ENCODE results near the gene ISYNA1.

The ISYNA1 gene

GRCh38 chr19:18386543-18387271 is 51.2 kb downstream of the ISYNA1 start:
- peak overlapping the region; percentile 74 for H3K4me3 ChIP-seq (ENCODE audit: low read depth, low read length)
- no peak for TF ChIP-seq CTCF (IDR thresholded peaks at IDR 0.05; ENCODE audit: low read depth, low read length)

GRCh38 chr19:18385675-18386542 is 52.0 kb downstream of the ISYNA1 start, which contains the start of gene GDF15:
TSS of gene GDF15 (plus strand) at chr19:18386158. CDS start at chr19:18386190, 32 bp downstream.
- TF ChIP-seq CTCF (IDR thresholded peaks at IDR 0.05; ENCODE audit: low read depth, low read length): peak; percentile 77
- H3K4me3 ChIP-seq (ENCODE audit: low read depth, low read length): peak within 1 kb of the TSS; percentile 74

- no peak overlapping the region for H3K4me3 ChIP-seq (ENCODE audit: low read depth, low read length)
- no peak for TF ChIP-seq CTCF (IDR thresholded peaks at IDR 0.05; ENCODE audit: low read depth, low read length)
These were observed 52.6 kb downstream of the ISYNA1 start for GRCh38 chr19:18385359-18385674.

GRCh38 chr19:18384775-18385174 is 53.2 kb downstream of the ISYNA1 start:
- TF ChIP-seq CTCF (IDR thresholded peaks at IDR 0.05; ENCODE audit: low read depth, low read length): no peak
- H3K4me3 ChIP-seq (ENCODE audit: low read depth, low read length): no peak overlapping the region

Data from WI38 (cell line).